Tibial nerve (tissue), 3 donors: ENCODE data around the gene ENDOV.

Source experiments
- POLR2A ChIP-seq, 2 donors: fragments of 450-650 bp; IDR thresholded peaks; one replicate each; pipeline ENCODE4 v1.6.1; 2017; ENCODE audit warnings: antibody characterized with exemption in 2 of 2, mild to moderate bottlenecking in 2 of 2, moderate library complexity in 2 of 2
- TF ChIP-seq, protein P1 (sequence below), 5 experiments: fragments of 200-600 bp in 3 of 5; fragments of 450-650 bp in 2 of 5; sonication (generic) in 3 of 5; IDR thresholded peaks; one replicate each; pipeline ENCODE4 v1.5.1; 2016 to 2019; ENCODE audit warnings: antibody characterized with exemption in 5 of 5, mild to moderate bottlenecking in 3 of 5, moderate library complexity in 2 of 5

DNA sequence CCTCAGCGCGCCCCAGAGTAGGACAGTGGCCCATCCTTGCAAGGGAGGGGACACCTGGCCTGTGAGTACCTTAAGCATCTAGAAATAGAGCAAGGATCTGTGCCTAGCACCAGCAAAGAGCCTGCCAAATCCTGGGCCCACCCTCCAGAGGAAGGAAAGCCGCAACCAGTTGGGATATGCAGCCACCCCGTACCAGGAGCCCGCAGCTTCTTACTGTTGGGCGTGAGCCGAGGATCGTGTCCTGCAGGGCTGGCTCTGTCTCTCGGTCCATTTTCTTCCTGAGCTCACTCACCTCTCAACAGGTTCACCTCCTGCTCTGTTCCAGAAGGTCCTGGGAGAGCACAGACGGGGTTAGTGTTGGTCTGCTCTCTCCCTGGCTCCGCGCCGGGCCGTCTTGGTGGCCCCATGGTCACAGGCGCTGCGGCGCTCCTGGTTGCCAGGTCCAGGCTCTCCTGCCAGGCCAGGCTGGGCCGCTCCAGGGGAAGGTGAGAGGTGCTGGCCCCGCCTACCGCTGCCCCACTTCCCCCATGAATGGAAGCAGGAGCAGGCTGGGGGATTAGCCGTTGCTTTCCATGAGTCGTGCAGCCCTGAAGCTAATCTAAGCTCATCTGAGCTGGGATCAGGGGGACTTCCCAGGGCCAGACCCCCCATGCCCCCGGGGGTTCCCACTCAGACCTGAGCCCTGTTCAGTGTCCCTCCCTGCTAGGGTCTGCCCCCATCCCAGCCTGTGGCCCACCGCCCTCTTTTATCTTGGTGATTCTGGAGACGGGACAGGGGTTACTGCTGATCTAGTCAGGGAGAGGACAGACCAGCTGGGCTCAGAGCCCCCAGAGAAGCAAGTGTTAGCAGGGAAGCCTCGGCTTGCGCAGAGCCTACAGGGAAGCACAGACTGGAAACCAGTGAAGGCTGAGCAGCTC, 12.7 kb downstream of the ENDOV start:
- TF ChIP-seq, protein P1, sequence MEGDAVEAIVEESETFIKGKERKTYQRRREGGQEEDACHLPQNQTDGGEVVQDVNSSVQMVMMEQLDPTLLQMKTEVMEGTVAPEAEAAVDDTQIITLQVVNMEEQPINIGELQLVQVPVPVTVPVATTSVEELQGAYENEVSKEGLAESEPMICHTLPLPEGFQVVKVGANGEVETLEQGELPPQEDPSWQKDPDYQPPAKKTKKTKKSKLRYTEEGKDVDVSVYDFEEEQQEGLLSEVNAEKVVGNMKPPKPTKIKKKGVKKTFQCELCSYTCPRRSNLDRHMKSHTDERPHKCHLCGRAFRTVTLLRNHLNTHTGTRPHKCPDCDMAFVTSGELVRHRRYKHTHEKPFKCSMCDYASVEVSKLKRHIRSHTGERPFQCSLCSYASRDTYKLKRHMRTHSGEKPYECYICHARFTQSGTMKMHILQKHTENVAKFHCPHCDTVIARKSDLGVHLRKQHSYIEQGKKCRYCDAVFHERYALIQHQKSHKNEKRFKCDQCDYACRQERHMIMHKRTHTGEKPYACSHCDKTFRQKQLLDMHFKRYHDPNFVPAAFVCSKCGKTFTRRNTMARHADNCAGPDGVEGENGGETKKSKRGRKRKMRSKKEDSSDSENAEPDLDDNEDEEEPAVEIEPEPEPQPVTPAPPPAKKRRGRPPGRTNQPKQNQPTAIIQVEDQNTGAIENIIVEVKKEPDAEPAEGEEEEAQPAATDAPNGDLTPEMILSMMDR (IDR thresholded peaks at IDR 0.05): no peak
- TF ChIP-seq POLR2A (IDR thresholded peaks at IDR 0.05): no peak
